GM21529 (cell line): ENCODE results near the gene SAE1.
"Not testable (repeated sequence)": the region's sequence is repeated elsewhere in the genome, so short reads cannot be mapped to it uniquely, and the experiment has no call there.

Experiments used
- ATAC-seq: cut with Tn5 transposase; IDR thresholded peaks from one replicate; pipeline ENCODE4 v1.9.1; 2021; ENCODE audit not compliant: unreplicated experiment

The SAE1 gene

GRCh38 chr19:47125669-47125938 lies 5.0 kb upstream of the SAE1 start:
- no peak for ATAC-seq

- ATAC-seq: no peak
These were observed 1.1 kb upstream of the SAE1 start for GRCh38 chr19:47129579-47129978.

GRCh38 chr19:47130120-47130588 lies 481 bp upstream of the SAE1 start:
- ATAC-seq: no peak

- ATAC-seq: no peak
These were observed 1.7 kb downstream of the SAE1 start for GRCh38 chr19:47132194-47132852.

GRCh38 chr19:47133021-47133471 lies 2.4 kb downstream of the SAE1 start:
- ATAC-seq: no peak

- ATAC-seq: no peak
These were observed 3.9 kb downstream of the SAE1 start for GRCh38 chr19:47134545-47134944.

- no peak for ATAC-seq
These were observed 4.5 kb downstream of the SAE1 start for GRCh38 chr19:47135156-47135555.

GRCh38 chr19:47141252-47141651 lies 10.6 kb downstream of the SAE1 start:
- not testable (repeated sequence) for ATAC-seq

- no peak for ATAC-seq
These were observed 11.1 kb downstream of the SAE1 start for GRCh38 chr19:47141695-47142094.

GRCh38 chr19:47142779-47143178 lies 12.1 kb downstream of the SAE1 start:
- no peak for ATAC-seq

- no peak for ATAC-seq
These were observed 12.9 kb downstream of the SAE1 start for GRCh38 chr19:47143322-47144073.

GRCh38 chr19:47144630-47145029 lies 14.0 kb downstream of the SAE1 start:
- ATAC-seq: no peak

- no peak for ATAC-seq
These were observed 15.2 kb downstream of the SAE1 start for GRCh38 chr19:47145639-47146486.

GRCh38 chr19:47146920-47147319 lies 16.3 kb downstream of the SAE1 start:
- no peak for ATAC-seq

GRCh38 chr19:47151627-47152026 lies 21.0 kb downstream of the SAE1 start:
- ATAC-seq: no peak

GRCh38 chr19:47152205-47152604 lies 21.6 kb downstream of the SAE1 start:
- no peak for ATAC-seq

- ATAC-seq: no peak
These were observed 22.0 kb downstream of the SAE1 start for GRCh38 chr19:47152632-47153031.

- ATAC-seq: no peak
These were observed 22.6 kb downstream of the SAE1 start for GRCh38 chr19:47153266-47153665.

- no peak for ATAC-seq
These were observed 24.5 kb downstream of the SAE1 start for GRCh38 chr19:47155148-47155547.

- no peak for ATAC-seq
These were observed 26.3 kb downstream of the SAE1 start for GRCh38 chr19:47156861-47157430.
